Measurements from ENCODE around the gene UCHL1.
"Not testable (repeated sequence)": the region's sequence is repeated elsewhere in the genome, so short reads cannot be mapped to it uniquely, and the experiment has no call there.

The UCHL1 gene

DNA sequence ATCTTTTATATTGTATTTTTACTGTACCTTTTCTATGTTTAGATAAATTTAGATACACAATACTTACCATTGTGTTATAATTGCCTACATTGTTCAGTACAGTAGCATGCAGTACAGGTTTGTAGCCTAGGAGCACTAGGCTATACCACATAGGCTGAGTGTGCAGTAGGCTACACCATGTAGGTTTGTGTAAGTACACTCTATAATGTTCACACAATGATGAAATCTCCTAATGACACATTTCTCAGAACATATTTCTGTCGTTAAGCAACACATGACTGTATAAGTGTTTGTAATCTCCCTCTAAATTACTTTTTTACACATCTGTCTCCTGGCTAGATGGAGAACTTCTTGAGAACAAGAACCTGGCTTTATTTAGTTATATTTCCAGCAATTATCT is 40.3 kb downstream of the UCHL1 start:
- Histone ChIP-seq H3K4me1 (ENCODE audit: control insufficient read depth, insufficient read depth, low read length) (no peaks in the 10 kb centered on the region), H3K9me3 (replicated peaks; ENCODE audit: low read length) (no peaks in the 10 kb centered on the region)

GRCh38 chr4:41297832-41298231 is 41.1 kb downstream of the UCHL1 start:
- Histone ChIP-seq H3K36me3 (ENCODE audit: insufficient read depth, low read length) (no peaks in the 10 kb centered on the region), H3K9ac (ENCODE audit: low read depth, low read length) (no peak overlapping the region), H3K4me2 (ENCODE audit: low read length) (no peak overlapping the region), H3K27me3 (ENCODE audit: control insufficient read depth, insufficient read depth, low read length) (peaks cover 15% of the 10 kb centered on the region), H3K4me1 (ENCODE audit: control insufficient read depth, insufficient read depth, low read length) (no peaks in the 10 kb centered on the region), H3K4me3 (ENCODE audit: low read length) (no peak overlapping the region), H3K9me3 (replicated peaks; ENCODE audit: low read length) (no peaks in the 10 kb centered on the region)

More for the DNA sequence above, 40.3 kb downstream of the UCHL1 start:
- no peaks in the 10 kb centered on the region for H3K36me3 ChIP-seq (ENCODE audit: insufficient read depth, low read length)
- peaks cover 15% of the 10 kb centered on the region for H3K27me3 ChIP-seq (ENCODE audit: control insufficient read depth, insufficient read depth, low read length)
- no peak overlapping the region for H3K4me3 ChIP-seq (ENCODE audit: low read length)
- H3K4me2 ChIP-seq (ENCODE audit: low read length): no peak overlapping the region
- no peak overlapping the region for H3K9ac ChIP-seq (ENCODE audit: low read depth, low read length)

DNA sequence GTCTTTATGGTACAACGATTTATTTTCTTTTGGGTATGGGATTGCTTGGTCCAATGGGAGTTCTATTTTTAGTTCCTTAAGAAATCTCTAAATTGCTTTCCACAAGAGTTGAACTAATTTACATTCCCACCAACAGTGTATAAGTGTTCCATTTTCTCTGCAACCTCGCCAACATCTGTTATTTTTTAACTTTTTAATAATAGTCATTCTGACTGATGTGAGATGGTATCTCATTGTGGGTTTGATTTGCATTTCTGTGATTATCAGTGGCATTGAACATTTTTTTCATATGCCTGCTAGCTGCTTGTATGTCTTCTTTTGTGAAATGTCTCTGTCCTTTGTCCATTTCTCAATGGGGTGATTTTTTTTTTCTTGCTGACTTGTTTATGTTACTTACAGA is 42.8 kb downstream of the UCHL1 start:
- Histone ChIP-seq H3K4me1 (ENCODE audit: control insufficient read depth, insufficient read depth, low read length) (no peaks in the 10 kb centered on the region), H3K9ac (ENCODE audit: low read depth, low read length) (no peak overlapping the region), H3K36me3 (ENCODE audit: insufficient read depth, low read length) (no peaks in the 10 kb centered on the region), H3K27me3 (ENCODE audit: control insufficient read depth, insufficient read depth, low read length) (peaks cover 15% of the 10 kb centered on the region), H3K9me3 (replicated peaks; ENCODE audit: low read length) (no peaks in the 10 kb centered on the region), H3K4me3 (ENCODE audit: low read length) (no peak overlapping the region), H3K4me2 (ENCODE audit: low read length) (no peak overlapping the region)

DNA sequence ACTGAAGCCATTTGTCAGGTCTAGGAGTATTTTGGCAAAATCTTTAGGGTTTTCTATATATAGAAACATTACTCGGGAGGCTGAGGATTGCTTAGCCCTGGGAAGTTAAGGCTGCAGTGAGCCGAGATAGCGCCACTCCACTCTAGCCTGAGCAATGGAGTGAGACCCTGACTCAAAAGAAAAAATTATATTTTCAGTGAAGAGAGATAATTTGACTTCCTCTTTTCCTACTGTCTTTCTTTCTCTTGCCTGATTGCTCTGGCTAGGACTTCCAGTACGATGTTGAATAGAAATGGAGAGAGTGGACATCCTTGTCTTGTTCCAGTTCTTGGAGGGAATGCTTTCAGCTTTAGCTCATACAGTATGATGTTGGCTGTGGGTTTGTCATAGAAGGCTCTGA is 44.4 kb downstream of the UCHL1 start:
- Histone ChIP-seq H3K9me3 (replicated peaks; ENCODE audit: low read length) (no peaks in the 10 kb centered on the region), H3K4me1 (ENCODE audit: control insufficient read depth, insufficient read depth, low read length) (no peaks in the 10 kb centered on the region), H3K9ac (ENCODE audit: low read depth, low read length) (no peak overlapping the region), H3K4me2 (ENCODE audit: low read length) (no peak overlapping the region), H3K4me3 (ENCODE audit: low read length) (no peak overlapping the region), H3K27me3 (ENCODE audit: control insufficient read depth, insufficient read depth, low read length) (peaks cover 12% of the 10 kb centered on the region), H3K36me3 (ENCODE audit: insufficient read depth, low read length) (no peaks in the 10 kb centered on the region)

DNA sequence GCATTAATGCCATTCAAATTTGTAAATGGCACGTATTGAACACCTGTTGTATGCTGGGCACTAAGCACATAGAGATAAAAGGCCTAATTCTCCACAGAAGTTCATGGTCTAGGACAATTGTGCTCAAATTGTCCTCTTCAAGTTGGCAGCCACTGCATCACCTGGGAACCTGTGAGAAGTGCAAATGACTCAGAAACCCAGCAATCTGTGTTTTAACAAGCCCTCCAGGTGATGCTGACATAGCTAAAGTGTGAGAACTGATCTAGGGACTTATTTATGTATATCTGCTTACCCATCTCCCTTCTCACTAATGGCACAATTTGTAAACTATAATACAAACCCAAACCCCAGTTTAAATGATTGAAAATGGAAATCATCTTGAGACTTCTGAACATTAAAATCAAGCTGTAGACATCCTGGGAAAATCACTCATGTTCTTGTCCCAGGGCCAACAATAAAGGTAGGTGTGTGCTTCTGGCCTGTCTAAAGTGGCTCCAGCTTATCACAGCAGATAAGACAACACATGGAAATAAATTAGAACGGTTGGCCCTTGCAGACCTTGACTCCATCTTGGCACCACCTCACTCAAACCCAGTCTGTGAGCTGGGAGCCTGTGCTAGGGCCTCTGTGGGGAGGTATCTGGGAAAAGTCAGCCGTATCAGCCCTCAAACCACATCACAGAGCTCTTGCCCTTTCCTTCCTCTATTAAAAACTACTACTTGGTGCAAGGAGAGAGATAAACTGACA is 46.8 kb downstream of the UCHL1 start:
- Histone ChIP-seq H3K9ac (ENCODE audit: low read depth, low read length) (no peak overlapping the region), H3K9me3 (replicated peaks; ENCODE audit: low read length) (peaks cover 2% of the 10 kb centered on the region), H3K36me3 (ENCODE audit: insufficient read depth, low read length) (no peaks in the 10 kb centered on the region), H3K4me3 (ENCODE audit: low read length) (no peak overlapping the region), H3K4me1 (ENCODE audit: control insufficient read depth, insufficient read depth, low read length) (no peaks in the 10 kb centered on the region), H3K27me3 (ENCODE audit: control insufficient read depth, insufficient read depth, low read length) (peaks cover 10% of the 10 kb centered on the region), H3K4me2 (ENCODE audit: low read length) (no peak overlapping the region)

DNA sequence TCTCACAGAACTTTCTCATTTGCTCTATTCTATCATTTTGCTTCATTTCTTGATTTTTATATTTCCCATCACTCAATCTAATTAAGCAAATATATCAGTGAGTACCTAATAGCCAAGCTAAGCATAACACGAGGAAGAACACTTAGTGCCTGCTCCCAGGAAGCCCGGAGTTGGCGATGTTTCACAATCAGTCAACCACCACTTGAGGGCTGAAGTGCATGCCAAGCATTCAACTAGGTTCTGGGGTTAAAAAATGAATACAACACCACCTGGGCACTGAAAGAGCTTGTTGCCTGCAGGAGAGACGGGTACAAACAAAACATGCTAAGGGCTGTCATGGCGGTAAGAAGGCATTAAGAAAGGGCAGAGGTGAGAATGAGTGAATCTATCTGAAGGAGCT is 47.5 kb downstream of the UCHL1 start:
- Histone ChIP-seq H3K4me1 (ENCODE audit: control insufficient read depth, insufficient read depth, low read length) (no peaks in the 10 kb centered on the region), H3K27me3 (ENCODE audit: control insufficient read depth, insufficient read depth, low read length) (peaks cover 11% of the 10 kb centered on the region), H3K4me2 (ENCODE audit: low read length) (no peak overlapping the region), H3K9me3 (replicated peaks; ENCODE audit: low read length) (peaks cover 2% of the 10 kb centered on the region), H3K36me3 (ENCODE audit: insufficient read depth, low read length) (no peaks in the 10 kb centered on the region), H3K4me3 (ENCODE audit: low read length) (no peak overlapping the region), H3K9ac (ENCODE audit: low read depth, low read length) (no peak overlapping the region)

GRCh38 chr4:41305476-41305875 is 48.7 kb downstream of the UCHL1 start:
- Histone ChIP-seq H3K4me3 (ENCODE audit: low read length) (no peak overlapping the region), H3K9me3 (replicated peaks; ENCODE audit: low read length) (peaks cover 2% of the 10 kb centered on the region), H3K27me3 (ENCODE audit: control insufficient read depth, insufficient read depth, low read length) (peaks cover 11% of the 10 kb centered on the region), H3K4me1 (ENCODE audit: control insufficient read depth, insufficient read depth, low read length) (no peaks in the 10 kb centered on the region), H3K4me2 (ENCODE audit: low read length) (no peak overlapping the region), H3K36me3 (ENCODE audit: insufficient read depth, low read length) (no peaks in the 10 kb centered on the region), H3K9ac (ENCODE audit: low read depth, low read length) (no peak overlapping the region)

DNA sequence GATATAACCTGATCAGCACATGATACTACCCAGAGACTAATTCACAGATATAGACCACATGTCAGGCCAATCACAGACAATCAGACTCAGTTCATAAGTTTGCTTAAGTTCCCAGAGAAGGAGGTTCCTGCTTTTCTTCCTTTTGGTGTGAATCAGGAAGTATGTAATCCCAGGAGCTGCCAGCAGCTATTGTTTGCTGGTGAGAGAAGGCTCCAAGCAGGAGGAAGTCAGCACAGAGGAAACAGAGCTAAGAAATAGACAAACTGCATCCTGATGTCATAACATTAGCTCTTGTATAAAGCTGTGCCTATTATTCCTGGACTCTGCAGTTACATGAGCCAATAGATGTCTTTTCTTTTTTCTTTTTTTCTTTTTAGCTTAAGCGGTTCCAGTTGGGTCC is 50.9 kb downstream of the UCHL1 start:
- peaks cover 10% of the 10 kb centered on the region for H3K27me3 ChIP-seq (ENCODE audit: control insufficient read depth, insufficient read depth, low read length)
- H3K36me3 ChIP-seq (ENCODE audit: insufficient read depth, low read length): no peaks in the 10 kb centered on the region
- peaks cover 2% of the 10 kb centered on the region for H3K9me3 ChIP-seq (replicated peaks; ENCODE audit: low read length)
- H3K9ac ChIP-seq (ENCODE audit: low read depth, low read length): no peak overlapping the region
- no peak overlapping the region for H3K4me3 ChIP-seq (ENCODE audit: low read length)
- no peak overlapping the region for H3K4me2 ChIP-seq (ENCODE audit: low read length)
- H3K4me1 ChIP-seq (ENCODE audit: control insufficient read depth, insufficient read depth, low read length): no peaks in the 10 kb centered on the region

- H3K4me2 ChIP-seq (ENCODE audit: low read length): no peak overlapping the region
- H3K9ac ChIP-seq (ENCODE audit: low read depth, low read length): no peak overlapping the region
- H3K4me3 ChIP-seq (ENCODE audit: low read length): no peak overlapping the region
- peaks cover 10% of the 10 kb centered on the region for H3K27me3 ChIP-seq (ENCODE audit: control insufficient read depth, insufficient read depth, low read length)
- H3K4me1 ChIP-seq (ENCODE audit: control insufficient read depth, insufficient read depth, low read length): no peaks in the 10 kb centered on the region
- peaks cover 2% of the 10 kb centered on the region for H3K9me3 ChIP-seq (replicated peaks; ENCODE audit: low read length)
- no peaks in the 10 kb centered on the region for H3K36me3 ChIP-seq (ENCODE audit: insufficient read depth, low read length)
These were observed 51.7 kb downstream of the UCHL1 start for GRCh38 chr4:41308398-41308797.

GRCh38 chr4:41315426-41315825 is 58.7 kb downstream of the UCHL1 start:
- H3K4me2 ChIP-seq (ENCODE audit: low read length); H3K36me3 ChIP-seq (ENCODE audit: insufficient read depth, low read length); H3K4me1 ChIP-seq (ENCODE audit: control insufficient read depth, insufficient read depth, low read length); H3K4me3 ChIP-seq (ENCODE audit: low read length); H3K9ac ChIP-seq (ENCODE audit: low read depth, low read length); H3K9me3 ChIP-seq (replicated peaks; ENCODE audit: low read length): not testable (repeated sequence)
- peaks cover 19% of the 10 kb centered on the region for H3K27me3 ChIP-seq (ENCODE audit: control insufficient read depth, insufficient read depth, low read length)

DNA sequence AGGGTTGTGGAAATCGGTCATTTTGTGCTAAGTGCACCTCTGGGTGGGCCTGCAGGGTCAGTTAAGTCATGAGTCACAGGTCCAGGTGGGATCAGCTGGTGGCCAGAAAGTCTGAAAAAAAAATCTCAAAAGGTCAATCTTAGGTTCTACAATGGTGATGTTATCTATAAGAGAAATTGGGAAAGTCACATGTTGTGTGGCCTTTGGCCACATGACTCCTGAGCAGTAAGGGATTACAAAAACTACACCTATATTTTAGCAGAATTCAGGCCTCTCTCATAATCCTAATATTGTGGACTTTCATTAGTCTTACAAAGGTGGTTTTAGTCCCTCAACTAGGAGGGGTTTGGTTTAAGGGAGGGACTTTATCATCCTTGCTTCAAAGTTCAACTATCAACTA is 59.1 kb downstream of the UCHL1 start:
- Histone ChIP-seq H3K4me2 (ENCODE audit: low read length) (no peak overlapping the region), H3K4me1 (ENCODE audit: control insufficient read depth, insufficient read depth, low read length) (no peaks in the 10 kb centered on the region), H3K36me3 (ENCODE audit: insufficient read depth, low read length) (no peaks in the 10 kb centered on the region), H3K27me3 (ENCODE audit: control insufficient read depth, insufficient read depth, low read length) (peaks cover 19% of the 10 kb centered on the region), H3K9me3 (replicated peaks; ENCODE audit: low read length) (no peaks in the 10 kb centered on the region), H3K4me3 (ENCODE audit: low read length) (no peak overlapping the region), H3K9ac (ENCODE audit: low read depth, low read length) (no peak overlapping the region)
